ENCODE data around the gene CLTCL1. TPM values are rescaled to one million over a fixed set of nuclear protein-coding genes. Genes with fewer than 3 reads are reported as not detected.

The CLTCL1 gene
- total and polyA plus RNA-seq, 9 of the 15 experiments (the other 6 are each of a cell fraction or from before 2014, with no cell fraction given): 1.1 to 11.7 (median 5.0) TPM

- no peak for TF ChIP-seq FOXP1 (CRISPR knock-in tag; IDR thresholded peaks at IDR 0.05)
- TF ChIP-seq, protein P1, sequence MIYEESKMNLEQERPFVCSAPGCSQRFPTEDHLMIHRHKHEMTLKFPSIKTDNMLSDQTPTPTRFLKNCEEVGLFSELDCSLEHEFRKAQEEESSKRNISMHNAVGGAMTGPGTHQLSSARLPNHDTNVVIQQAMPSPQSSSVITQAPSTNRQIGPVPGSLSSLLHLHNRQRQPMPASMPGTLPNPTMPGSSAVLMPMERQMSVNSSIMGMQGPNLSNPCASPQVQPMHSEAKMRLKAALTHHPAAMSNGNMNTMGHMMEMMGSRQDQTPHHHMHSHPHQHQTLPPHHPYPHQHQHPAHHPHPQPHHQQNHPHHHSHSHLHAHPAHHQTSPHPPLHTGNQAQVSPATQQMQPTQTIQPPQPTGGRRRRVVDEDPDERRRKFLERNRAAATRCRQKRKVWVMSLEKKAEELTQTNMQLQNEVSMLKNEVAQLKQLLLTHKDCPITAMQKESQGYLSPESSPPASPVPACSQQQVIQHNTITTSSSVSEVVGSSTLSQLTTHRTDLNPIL (CRISPR knock-in tag; IDR thresholded peaks at IDR 0.05): no peak
- no peak for TF ChIP-seq CREM (IDR thresholded peaks at IDR 0.05; ENCODE audit: low read depth)
- TF ChIP-seq NR1H2 (CRISPR knock-in tag; IDR thresholded peaks at IDR 0.05): no peak
- TF ChIP-seq, protein P2, sequence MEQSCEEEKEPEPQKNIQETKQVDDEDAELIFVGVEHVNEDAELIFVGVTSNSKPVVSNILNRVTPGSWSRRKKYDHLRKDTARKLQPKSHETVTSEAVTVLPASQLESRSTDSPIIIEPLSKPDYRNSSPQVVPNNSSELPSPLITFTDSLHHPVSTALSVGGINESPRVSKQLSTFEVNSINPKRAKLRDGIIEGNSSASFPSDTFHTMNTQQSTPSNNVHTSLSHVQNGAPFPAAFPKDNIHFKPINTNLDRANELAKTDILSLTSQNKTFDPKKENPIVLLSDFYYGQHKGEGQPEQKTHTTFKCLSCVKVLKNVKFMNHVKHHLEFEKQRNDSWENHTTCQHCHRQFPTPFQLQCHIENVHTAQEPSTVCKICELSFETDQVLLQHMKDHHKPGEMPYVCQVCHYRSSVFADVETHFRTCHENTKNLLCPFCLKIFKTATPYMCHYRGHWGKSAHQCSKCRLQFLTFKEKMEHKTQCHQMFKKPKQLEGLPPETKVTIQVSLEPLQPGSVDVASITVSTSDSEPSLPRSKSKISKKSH (CRISPR knock-in tag; IDR thresholded peaks at IDR 0.05): peak; percentile 25; the same call in 1 of the 2 replicates
- no peak for TF ChIP-seq COPS2 (conservative IDR thresholded peaks at IDR 0.05)
- TF ChIP-seq RBM39 (optimal IDR thresholded peaks at IDR 0.05; ENCODE audit: low read depth, low read length): no peak
- TF ChIP-seq, protein P3, sequence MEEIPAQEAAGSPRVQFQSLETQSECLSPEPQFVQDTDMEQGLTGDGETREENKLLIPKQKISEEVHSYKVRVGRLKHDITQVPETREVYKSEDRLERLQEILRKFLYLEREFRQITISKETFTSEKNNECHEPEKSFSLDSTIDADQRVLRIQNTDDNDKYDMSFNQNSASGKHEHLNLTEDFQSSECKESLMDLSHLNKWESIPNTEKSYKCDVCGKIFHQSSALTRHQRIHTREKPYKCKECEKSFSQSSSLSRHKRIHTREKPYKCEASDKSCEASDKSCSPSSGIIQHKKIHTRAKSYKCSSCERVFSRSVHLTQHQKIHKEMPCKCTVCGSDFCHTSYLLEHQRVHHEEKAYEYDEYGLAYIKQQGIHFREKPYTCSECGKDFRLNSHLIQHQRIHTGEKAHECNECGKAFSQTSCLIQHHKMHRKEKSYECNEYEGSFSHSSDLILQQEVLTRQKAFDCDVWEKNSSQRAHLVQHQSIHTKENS (CRISPR knock-in tag; IDR thresholded peaks at IDR 0.05): no peak
- no peak for TF ChIP-seq TOE1 (IDR thresholded peaks at IDR 0.05; ENCODE audit: borderline replicate concordance)
- TF ChIP-seq TOE1 (CRISPR knock-in tag; IDR thresholded peaks at IDR 0.05; ENCODE audit: borderline replicate concordance, low read depth): no peak
- TF ChIP-seq NFRKB (IDR thresholded peaks at IDR 0.05; ENCODE audit: low read depth): no peak
- no peak for TF ChIP-seq NR2C2 (CRISPR knock-in tag; IDR thresholded peaks at IDR 0.05)
- no peak for TF ChIP-seq NR2C2 (tag; IDR thresholded peaks at IDR 0.05)
- TF ChIP-seq ZNF274 (IDR thresholded peaks at IDR 0.05; ENCODE audit: borderline replicate concordance, low read depth, low read length): no peak
- no peak for TF ChIP-seq ILF3 (IDR thresholded peaks at IDR 0.05; ENCODE audit: borderline replicate concordance)
- TF ChIP-seq IRF2 (CRISPR knock-in tag; IDR thresholded peaks at IDR 0.05): no peak
- TF ChIP-seq E2F3 (CRISPR knock-in tag; IDR thresholded peaks at IDR 0.05): no peak
- TF ChIP-seq, protein P4, sequence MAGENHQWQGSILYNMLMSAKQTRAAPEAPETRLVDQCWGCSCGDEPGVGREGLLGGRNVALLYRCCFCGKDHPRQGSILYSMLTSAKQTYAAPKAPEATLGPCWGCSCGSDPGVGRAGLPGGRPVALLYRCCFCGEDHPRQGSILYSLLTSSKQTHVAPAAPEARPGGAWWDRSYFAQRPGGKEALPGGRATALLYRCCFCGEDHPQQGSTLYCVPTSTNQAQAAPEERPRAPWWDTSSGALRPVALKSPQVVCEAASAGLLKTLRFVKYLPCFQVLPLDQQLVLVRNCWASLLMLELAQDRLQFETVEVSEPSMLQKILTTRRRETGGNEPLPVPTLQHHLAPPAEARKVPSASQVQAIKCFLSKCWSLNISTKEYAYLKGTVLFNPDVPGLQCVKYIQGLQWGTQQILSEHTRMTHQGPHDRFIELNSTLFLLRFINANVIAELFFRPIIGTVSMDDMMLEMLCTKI (IDR thresholded peaks at IDR 0.05; ENCODE audit: partially characterized antibody): no peak
- TF ChIP-seq, protein P5, sequence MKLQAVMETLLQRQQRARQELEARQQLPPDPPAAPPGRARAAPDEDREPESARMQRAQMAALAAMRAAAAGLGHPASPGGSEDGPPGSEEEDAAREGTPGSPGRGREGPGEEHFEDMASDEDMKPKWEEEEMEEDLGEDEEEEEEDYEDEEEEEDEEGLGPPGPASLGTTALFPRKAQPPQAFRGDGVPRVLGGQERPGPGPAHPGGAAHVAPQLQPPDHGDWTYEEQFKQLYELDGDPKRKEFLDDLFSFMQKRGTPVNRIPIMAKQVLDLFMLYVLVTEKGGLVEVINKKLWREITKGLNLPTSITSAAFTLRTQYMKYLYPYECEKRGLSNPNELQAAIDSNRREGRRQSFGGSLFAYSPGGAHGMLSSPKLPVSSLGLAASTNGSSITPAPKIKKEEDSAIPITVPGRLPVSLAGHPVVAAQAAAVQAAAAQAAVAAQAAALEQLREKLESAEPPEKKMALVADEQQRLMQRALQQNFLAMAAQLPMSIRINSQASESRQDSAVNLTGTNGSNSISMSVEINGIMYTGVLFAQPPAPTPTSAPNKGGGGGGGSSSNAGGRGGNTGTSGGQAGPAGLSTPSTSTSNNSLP (IDR thresholded peaks at IDR 0.05; ENCODE audit: borderline replicate concordance, low read depth, low read length): no peak
- no peak for TF ChIP-seq ZNF140 (CRISPR knock-in tag; IDR thresholded peaks at IDR 0.05)
- no peak for TF ChIP-seq RBFOX2 (IDR thresholded peaks at IDR 0.05; ENCODE audit: low read depth, low read length)
- TF ChIP-seq ZNF175 (CRISPR knock-in tag; IDR thresholded peaks at IDR 0.05; ENCODE audit: low read depth): no peak
Measured at GRCh38 chr22:19266547-19267086, 24.9 kb downstream of the CLTCL1 start (continued).
